ENCODE results near the gene STX3.

GRCh38 chr11:59814021-59814420 lies 58.8 kb downstream of the STX3 start:
- TF ChIP-seq TAF1 (IDR thresholded peaks at IDR 0.05; ENCODE audit: low read depth), result no peak
- TF ChIP-seq EP300 (conservative IDR thresholded peaks at IDR 0.05; ENCODE audit: poor library complexity, severe bottlenecking), result no peak
- TF ChIP-seq CTCF (IDR thresholded peaks at IDR 0.05; ENCODE audit: poor library complexity, severe bottlenecking), result no peak
- TF ChIP-seq POLR2AphosphoS5 (IDR thresholded peaks at IDR 0.05), result no peak
- TF ChIP-seq EZH2 (IDR thresholded peaks at IDR 0.05; ENCODE audit: borderline replicate concordance, insufficient read depth, low read length, poor library complexity, severe bottlenecking), result no peak

Data from neural cell (in vitro differentiated cells).